ENCODE measurements around the gene TCN2.

- no peak for TF ChIP-seq POLR2AphosphoS5 (IDR thresholded peaks at IDR 0.05)
- TF ChIP-seq CTCF (IDR thresholded peaks at IDR 0.05), result no peak
Measured at GRCh38 chr22:30626413-30626812, 19.4 kb downstream of the TCN2 start.

All from esophagus muscularis mucosa (tissue), 3 donors.